ENCODE results near the gene TBRG1.

Gene TBRG1

DNA sequence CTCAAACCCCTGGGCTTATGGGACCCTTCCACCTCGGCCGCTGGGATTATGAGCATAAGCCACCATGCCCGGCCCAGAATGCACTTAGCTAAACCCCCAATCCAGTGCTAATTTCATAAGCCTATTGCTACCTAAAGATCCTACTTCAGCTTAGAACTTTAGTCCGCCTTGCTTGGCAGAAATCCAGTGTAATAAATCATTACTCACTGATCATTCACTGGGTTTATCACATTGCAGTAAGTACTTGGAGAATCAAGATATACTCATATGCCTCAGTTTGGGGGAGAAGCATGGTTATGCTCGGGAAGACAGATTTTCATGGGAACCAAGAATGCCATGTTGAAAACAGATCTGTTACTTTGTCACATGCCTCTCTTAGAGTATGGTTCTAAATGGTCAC lies 3.8 kb upstream of the TBRG1 start:
- no peak for TF ChIP-seq CTCF (IDR thresholded peaks at IDR 0.05; ENCODE audit: extremely low read depth, missing control alignments)
- DNase-seq (ENCODE audit: low spot score) = no peak

DNA sequence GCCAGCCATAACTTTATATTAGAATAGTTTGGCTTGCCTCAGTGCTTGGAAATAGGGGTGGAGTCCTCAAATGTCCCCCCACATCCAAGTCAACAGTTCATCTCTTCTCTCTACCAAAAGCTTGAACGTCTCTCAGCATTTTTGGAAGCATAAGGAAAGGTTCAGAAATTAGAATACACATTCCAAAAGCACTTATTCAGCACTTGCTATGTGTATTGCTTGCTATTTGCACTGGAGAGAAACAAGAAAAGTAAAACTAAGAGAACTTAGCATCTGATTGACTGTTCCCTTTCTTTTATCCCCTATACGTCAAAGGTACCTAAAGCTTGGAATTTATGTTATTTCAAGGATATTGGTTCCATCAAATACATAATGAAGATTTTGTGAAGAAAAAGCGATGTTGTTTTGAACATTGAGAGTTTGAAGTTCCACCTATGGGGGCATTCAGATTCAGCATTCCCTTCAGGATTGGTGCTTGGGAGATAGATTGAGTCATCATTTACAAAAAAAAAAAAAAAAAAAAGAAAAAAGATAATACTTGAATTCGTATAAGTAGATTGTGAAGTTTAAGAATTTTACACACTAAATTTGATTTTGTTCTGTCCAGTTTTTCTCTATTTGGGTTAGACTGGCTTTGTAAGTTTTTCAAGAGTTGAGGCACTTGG lies 1.3 kb downstream of the TBRG1 start:
- TF ChIP-seq CTCF (IDR thresholded peaks at IDR 0.05; ENCODE audit: extremely low read depth, missing control alignments) = no peak
- no peak for DNase-seq (ENCODE audit: low spot score)

GRCh38 chr11:124625504-124626168 lies 3.0 kb downstream of the TBRG1 start:
- no peak for DNase-seq (ENCODE audit: low spot score)
- no peak for TF ChIP-seq CTCF (IDR thresholded peaks at IDR 0.05; ENCODE audit: extremely low read depth, missing control alignments)

- no peak for DNase-seq (ENCODE audit: low spot score)
- TF ChIP-seq CTCF (IDR thresholded peaks at IDR 0.05; ENCODE audit: extremely low read depth, missing control alignments) = no peak
Observed at GRCh38 chr11:124627546-124627945, 4.9 kb downstream of the TBRG1 start.

GRCh38 chr11:124629961-124630360 lies 7.3 kb downstream of the TBRG1 start:
- no peak for DNase-seq (ENCODE audit: low spot score)
- no peak for TF ChIP-seq CTCF (IDR thresholded peaks at IDR 0.05; ENCODE audit: extremely low read depth, missing control alignments)

GRCh38 chr11:124633355-124633754 lies 10.7 kb downstream of the TBRG1 start:
- no peak for DNase-seq (ENCODE audit: low spot score)
- TF ChIP-seq CTCF (IDR thresholded peaks at IDR 0.05; ENCODE audit: extremely low read depth, missing control alignments) = no peak

- no peak for DNase-seq (ENCODE audit: low spot score)
- no peak for TF ChIP-seq CTCF (IDR thresholded peaks at IDR 0.05; ENCODE audit: extremely low read depth, missing control alignments)
Observed at GRCh38 chr11:124635932-124636331, 13.3 kb downstream of the TBRG1 start.

Data from GM20000 (cell line).